ENCODE results near the gene IER2. TPM values are rescaled to one million over a fixed set of nuclear protein-coding genes. Genes with fewer than 3 reads are reported as not detected.

Gene IER2
- total and polyA plus RNA-seq, 9 of the 15 experiments (the other 6 are each of a cell fraction or from before 2014, with no cell fraction given), result 4.5 to 205 (median 23.7) TPM

GRCh38 chr19:13151605-13152355 lies 1.6 kb downstream of the IER2 start (continued):
- TF ChIP-seq TAF15 (IDR thresholded peaks at IDR 0.05; ENCODE audit: low read depth, low read length) (no peak), RNF2 (IDR thresholded peaks at IDR 0.05) (peak; percentile 84), GABPA (tag; conservative IDR thresholded peaks at IDR 0.05; ENCODE audit: low read depth) (peak; percentile 85), LARP7 (IDR thresholded peaks at IDR 0.05) (no peak), CHCHD3 (CRISPR knock-in tag; IDR thresholded peaks at IDR 0.05) (0 out of 2 replicates have a peak, but pooled peaks have one; percentile 41), REST (IDR thresholded peaks at IDR 0.05; ENCODE audit: borderline replicate concordance) (peak; percentile 53), REST (CRISPR knock-in tag; IDR thresholded peaks at IDR 0.05; ENCODE audit: low read depth) (0 out of 2 replicates have a peak, but pooled peaks have one; percentile 56), ZNF316 (IDR thresholded peaks at IDR 0.05) (no peak), TAF9B (IDR thresholded peaks at IDR 0.05; ENCODE audit: partially characterized antibody) (peak; percentile 66), SREBF1 (IDR thresholded peaks at IDR 0.05; ENCODE audit: borderline replicate concordance, low read depth, low read length) (no peak), SRSF1 (IDR thresholded peaks at IDR 0.05; ENCODE audit: low read depth, low read length) (no peak), ZC3H8 (IDR thresholded peaks at IDR 0.05) (no peak), ZNF354B (CRISPR knock-in tag; IDR thresholded peaks at IDR 0.05) (no peak), PKNOX1 (IDR thresholded peaks at IDR 0.05) (0 out of 2 replicates have a peak, but pooled peaks have one; percentile 50), ZNF695 (CRISPR knock-in tag; IDR thresholded peaks at IDR 0.05) (no peak), CREM (IDR thresholded peaks at IDR 0.05; ENCODE audit: low read depth) (peak; percentile 81), ZNF76 (CRISPR knock-in tag; IDR thresholded peaks at IDR 0.05; ENCODE audit: borderline replicate concordance) (no peak), JUND (IDR thresholded peaks at IDR 0.05; ENCODE audit: borderline replicate concordance, low read depth, low read length) (peak; percentile 5), JUND (tag; IDR thresholded peaks at IDR 0.05; ENCODE audit: borderline replicate concordance, low read depth, low read length) (peak; percentile 25; the same call in 1 of the 3 replicates), CBX3 (IDR thresholded peaks at IDR 0.05; ENCODE audit: borderline replicate concordance in 1 of 2, low read length in 2 of 2) (peak in 1 of 2 experiments; percentile 17; a peak in 1 of 3 replicates), TAF7 (tag; IDR thresholded peaks at IDR 0.05) (no peak), ZKSCAN8 (CRISPR knock-in tag; IDR thresholded peaks at IDR 0.05) (no peak)
